Measurements from ENCODE around the gene PODN. TPM values are rescaled to one million over a fixed set of nuclear protein-coding genes. Genes with fewer than 3 reads are reported as not detected.

PODN gene
- total and polyA plus RNA-seq, 2 experiments from 2014 or later = 3.9 to 9.2 TPM

DNA sequence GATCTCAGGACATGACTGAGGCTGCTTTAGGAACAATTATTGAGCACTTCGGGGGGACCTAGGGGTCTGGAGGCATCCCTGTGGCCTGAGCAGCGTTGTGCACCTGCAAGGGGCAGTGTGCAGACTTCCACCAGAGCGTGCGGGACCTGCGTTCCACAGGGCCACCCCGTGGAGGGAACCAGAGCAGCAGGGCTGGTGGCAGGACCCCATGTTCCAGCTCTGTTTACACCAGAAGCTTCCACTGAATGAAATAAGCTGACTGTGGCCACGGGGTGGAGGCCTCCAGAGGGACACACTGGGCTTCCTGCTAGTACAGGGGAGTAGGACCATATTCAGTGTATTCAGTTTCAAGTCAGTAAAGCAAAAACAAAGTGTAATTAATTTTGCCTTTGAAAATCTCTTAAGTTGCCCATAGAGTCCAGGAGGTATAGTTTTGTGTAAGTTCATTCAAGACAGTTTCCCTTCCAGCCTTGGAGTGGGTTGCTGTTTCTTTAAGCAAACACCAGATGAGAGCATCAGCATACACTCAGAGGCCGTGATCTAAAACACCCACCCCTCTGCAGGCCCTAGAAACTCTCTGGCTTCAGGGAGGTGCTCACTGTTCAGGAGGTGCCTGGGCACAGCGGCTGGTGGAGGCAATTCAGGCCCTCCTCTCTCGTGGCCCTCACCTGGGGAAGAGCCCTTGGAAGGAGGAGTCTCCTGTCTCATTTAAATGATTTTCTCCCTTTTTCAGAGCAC lies 63.8 kb downstream of the PODN start:
- H3K9me2 ChIP-seq (replicated peaks; ENCODE audit: insufficient read depth) = no peaks in the 10 kb centered on the region
- no peaks in the 10 kb centered on the region for H3K79me2 ChIP-seq
- no peak overlapping the region for H2AFZ ChIP-seq
- no peaks in the 10 kb centered on the region for H3K27me3 ChIP-seq
- H3K9me3 ChIP-seq (ENCODE audit: low read depth) = no peaks in the 10 kb centered on the region
- DNase-seq (ENCODE audit: low spot score) = no peak
- H3K36me3 ChIP-seq (replicated peaks; ENCODE audit: insufficient read depth, low read depth) = no peaks in the 10 kb centered on the region
- no peak overlapping the region for H3K4me3 ChIP-seq
- H3K4me1 ChIP-seq (ENCODE audit: insufficient read depth) = peaks cover 35% of the 10 kb centered on the region
- H4K20me1 ChIP-seq (ENCODE audit: insufficient read depth, poor library complexity, severe bottlenecking) = no peaks in the 10 kb centered on the region
- TF ChIP-seq EZH2 (IDR thresholded peaks at IDR 0.05; ENCODE audit: borderline replicate concordance) (no peak), EZH2phosphoT487 (IDR thresholded peaks at IDR 0.05; ENCODE audit: low read depth, severe bottlenecking, unreplicated experiment) (no peak)
- H3K27ac ChIP-seq = no peak overlapping the region
- WGBS (ENCODE audit: low lambda C conversion rate, missing lambda C conversion rate) = 72% methylated on average over 10 of the region's 10 CpGs
- no peak overlapping the region for H3K4me2 ChIP-seq

DNA sequence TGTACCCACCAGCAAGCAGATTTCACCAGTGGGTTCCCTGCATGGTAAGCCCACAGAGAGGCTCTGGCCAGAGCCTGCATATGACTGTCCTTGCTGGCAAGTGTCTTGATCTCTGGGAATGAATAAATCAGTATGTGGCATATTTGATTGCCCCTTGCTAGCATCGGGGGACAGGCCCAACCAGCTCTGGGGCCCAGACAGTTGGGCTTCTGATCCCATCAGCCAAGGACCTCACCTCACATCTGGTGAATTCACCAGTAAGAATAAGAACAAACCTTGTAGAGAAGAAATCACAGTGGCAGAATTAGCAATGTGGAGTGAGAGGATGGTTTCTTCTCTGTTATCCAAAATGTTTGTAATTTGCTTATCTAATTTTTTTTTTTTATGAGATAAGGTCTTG lies 64.5 kb downstream of the PODN start:
- TF ChIP-seq, protein P1, sequence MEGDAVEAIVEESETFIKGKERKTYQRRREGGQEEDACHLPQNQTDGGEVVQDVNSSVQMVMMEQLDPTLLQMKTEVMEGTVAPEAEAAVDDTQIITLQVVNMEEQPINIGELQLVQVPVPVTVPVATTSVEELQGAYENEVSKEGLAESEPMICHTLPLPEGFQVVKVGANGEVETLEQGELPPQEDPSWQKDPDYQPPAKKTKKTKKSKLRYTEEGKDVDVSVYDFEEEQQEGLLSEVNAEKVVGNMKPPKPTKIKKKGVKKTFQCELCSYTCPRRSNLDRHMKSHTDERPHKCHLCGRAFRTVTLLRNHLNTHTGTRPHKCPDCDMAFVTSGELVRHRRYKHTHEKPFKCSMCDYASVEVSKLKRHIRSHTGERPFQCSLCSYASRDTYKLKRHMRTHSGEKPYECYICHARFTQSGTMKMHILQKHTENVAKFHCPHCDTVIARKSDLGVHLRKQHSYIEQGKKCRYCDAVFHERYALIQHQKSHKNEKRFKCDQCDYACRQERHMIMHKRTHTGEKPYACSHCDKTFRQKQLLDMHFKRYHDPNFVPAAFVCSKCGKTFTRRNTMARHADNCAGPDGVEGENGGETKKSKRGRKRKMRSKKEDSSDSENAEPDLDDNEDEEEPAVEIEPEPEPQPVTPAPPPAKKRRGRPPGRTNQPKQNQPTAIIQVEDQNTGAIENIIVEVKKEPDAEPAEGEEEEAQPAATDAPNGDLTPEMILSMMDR (IDR thresholded peaks at IDR 0.05; ENCODE audit: poor library complexity) = no peak
- no peak for TF ChIP-seq EZH2phosphoT487 (IDR thresholded peaks at IDR 0.05; ENCODE audit: low read depth, severe bottlenecking, unreplicated experiment)
- TF ChIP-seq EZH2 (IDR thresholded peaks at IDR 0.05; ENCODE audit: borderline replicate concordance) = no peak
- no peaks in the 10 kb centered on the region for H3K27me3 ChIP-seq
- no peaks in the 10 kb centered on the region for H3K9me3 ChIP-seq (ENCODE audit: low read depth)
- no peak overlapping the region for H3K27ac ChIP-seq
- H3K4me1 ChIP-seq (ENCODE audit: insufficient read depth) = peaks cover 28% of the 10 kb centered on the region
- no peak overlapping the region for H3K4me2 ChIP-seq
- H3K4me3 ChIP-seq = no peak overlapping the region
- H4K20me1 ChIP-seq (ENCODE audit: insufficient read depth, poor library complexity, severe bottlenecking) = no peaks in the 10 kb centered on the region
- no peaks in the 10 kb centered on the region for H3K79me2 ChIP-seq
- no peaks in the 10 kb centered on the region for H3K36me3 ChIP-seq (replicated peaks; ENCODE audit: insufficient read depth, low read depth)
- WGBS (ENCODE audit: low lambda C conversion rate, missing lambda C conversion rate) = 100% methylated on average over 1 of the region's 1 CpG
- no peak for DNase-seq (ENCODE audit: low spot score)
- H2AFZ ChIP-seq = no peak overlapping the region
- no peaks in the 10 kb centered on the region for H3K9me2 ChIP-seq (replicated peaks; ENCODE audit: insufficient read depth)

DNA sequence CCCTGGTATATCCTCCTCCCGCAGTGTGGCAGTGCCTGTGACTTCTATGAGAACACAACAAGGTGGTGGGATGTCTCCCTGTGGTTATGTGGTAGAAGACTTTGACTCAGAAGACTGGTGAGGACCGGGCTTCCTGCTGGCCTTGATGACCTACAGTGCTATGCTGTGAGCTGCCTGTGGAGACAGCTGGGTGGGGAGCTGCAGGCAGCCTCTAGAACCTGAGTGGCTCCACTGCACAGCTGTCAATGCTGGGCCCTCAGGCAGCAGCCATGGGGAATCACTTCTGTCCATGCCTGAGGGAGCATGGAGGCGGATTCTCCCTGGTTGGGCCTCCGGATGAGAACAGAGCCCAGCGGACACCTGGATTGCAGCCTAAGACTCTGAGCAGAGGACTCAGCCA lies 65.5 kb downstream of the PODN start:
- H3K9me3 ChIP-seq (ENCODE audit: low read depth) = no peaks in the 10 kb centered on the region
- no peak overlapping the region for H3K4me3 ChIP-seq
- no peak overlapping the region for H2AFZ ChIP-seq
- H3K27me3 ChIP-seq = no peaks in the 10 kb centered on the region
- no peaks in the 10 kb centered on the region for H4K20me1 ChIP-seq (ENCODE audit: insufficient read depth, poor library complexity, severe bottlenecking)
- no peaks in the 10 kb centered on the region for H3K9me2 ChIP-seq (replicated peaks; ENCODE audit: insufficient read depth)
- peaks cover 19% of the 10 kb centered on the region for H3K4me1 ChIP-seq (ENCODE audit: insufficient read depth)
- TF ChIP-seq EZH2phosphoT487 (IDR thresholded peaks at IDR 0.05; ENCODE audit: low read depth, severe bottlenecking, unreplicated experiment) = no peak
- TF ChIP-seq, protein P1 (IDR thresholded peaks at IDR 0.05; ENCODE audit: poor library complexity) = no peak
- TF ChIP-seq EZH2 (IDR thresholded peaks at IDR 0.05; ENCODE audit: borderline replicate concordance) = no peak
- H3K4me2 ChIP-seq = no peak overlapping the region
- DNase-seq (ENCODE audit: low spot score) = no peak
- H3K79me2 ChIP-seq = no peaks in the 10 kb centered on the region
- no peaks in the 10 kb centered on the region for H3K36me3 ChIP-seq (replicated peaks; ENCODE audit: insufficient read depth, low read depth)
- WGBS (ENCODE audit: low lambda C conversion rate, missing lambda C conversion rate) = 92% methylated on average over 5 of the region's 5 CpGs
- no peak overlapping the region for H3K27ac ChIP-seq

DNA sequence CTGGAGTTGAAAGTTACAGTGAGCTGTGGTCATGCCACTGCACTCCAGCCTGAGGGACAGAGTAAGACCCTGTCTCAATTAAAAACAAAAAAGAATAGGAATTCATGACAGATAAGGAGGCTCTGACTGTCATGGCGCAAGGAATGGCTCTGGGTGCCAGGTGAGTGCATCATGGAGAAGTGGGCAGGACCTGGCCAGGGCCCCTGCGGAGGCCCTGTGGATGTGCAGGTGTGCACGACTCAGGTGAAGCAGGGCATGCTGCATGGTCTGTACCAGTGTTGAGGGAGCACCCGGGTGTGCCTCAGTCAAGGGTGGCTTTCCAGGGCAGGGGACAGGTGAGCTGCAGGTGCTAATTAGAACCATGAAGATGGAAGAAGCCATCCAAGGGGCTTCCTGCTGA lies 66.4 kb downstream of the PODN start:
- no peaks in the 10 kb centered on the region for H3K79me2 ChIP-seq
- 92% methylated on average over 4 of the region's 4 CpGs for WGBS (ENCODE audit: low lambda C conversion rate, missing lambda C conversion rate)
- peaks cover 12% of the 10 kb centered on the region for H3K4me1 ChIP-seq (ENCODE audit: insufficient read depth)
- no peak overlapping the region for H2AFZ ChIP-seq
- no peaks in the 10 kb centered on the region for H3K27me3 ChIP-seq
- no peak overlapping the region for H3K4me3 ChIP-seq
- no peaks in the 10 kb centered on the region for H3K36me3 ChIP-seq (replicated peaks; ENCODE audit: insufficient read depth, low read depth)
- DNase-seq (ENCODE audit: low spot score) = no peak
- no peaks in the 10 kb centered on the region for H3K9me2 ChIP-seq (replicated peaks; ENCODE audit: insufficient read depth)
- TF ChIP-seq EZH2 (IDR thresholded peaks at IDR 0.05; ENCODE audit: borderline replicate concordance) (no peak), EZH2phosphoT487 (IDR thresholded peaks at IDR 0.05; ENCODE audit: low read depth, severe bottlenecking, unreplicated experiment) (no peak)
- TF ChIP-seq, protein P1 (IDR thresholded peaks at IDR 0.05; ENCODE audit: poor library complexity) = no peak
- no peaks in the 10 kb centered on the region for H4K20me1 ChIP-seq (ENCODE audit: insufficient read depth, poor library complexity, severe bottlenecking)
- H3K27ac ChIP-seq = no peak overlapping the region
- no peak overlapping the region for H3K4me2 ChIP-seq
- H3K9me3 ChIP-seq (ENCODE audit: low read depth) = no peaks in the 10 kb centered on the region

All from hepatocyte (in vitro differentiated cells).